Mammary epithelial cell (primary cell): Measurements from ENCODE around the gene IL22.

Experiments
- CTCF ChIP-seq, 2 donors: IDR thresholded peaks in 1 of 2; conservative IDR thresholded peaks in 1 of 2; 2 replicates each; pipeline ENCODE4 v1.5.1; 2011 to 2012; ENCODE audit warnings: inconsistent platforms in 2 of 2, low read length in 2 of 2, mild to moderate bottlenecking in 2 of 2, control low read depth in 1 of 2, low read depth in 1 of 2; ENCODE audit not compliant: insufficient read depth in 1 of 2; ENCODE audit errors: extremely low read depth in 1 of 2
- EZH2 ChIP-seq: IDR thresholded peaks from 2 replicates; pipeline ENCODE4 v1.6.1; 2012; ENCODE audit warnings: low read length, inconsistent platforms, borderline replicate concordance

GRCh38 chr12:68276402-68276930 lies 23.1 kb upstream of the IL22 start:
- TF ChIP-seq EZH2 (no peak), CTCF (conservative IDR thresholded peaks at IDR 0.05 in 1 of 2, IDR thresholded peaks at IDR 0.05 in 1 of 2; ENCODE audit: extremely low read depth in 1 of 2, insufficient read depth in 1 of 2, low read depth in 1 of 2, low read length in 2 of 2) (no peak)
